Stimulated activated CD8-positive, alpha-beta memory T cell treated with anti-CD3 and anti-CD28 coated beads, Interleukin-4, amount 100 ng/mL, for 48 hours (primary cell): ENCODE measurements around the gene CCL8.
"Not testable (repeated sequence)": the region's sequence is repeated elsewhere in the genome, so short reads cannot be mapped to it uniquely, and the experiment has no call there.

Experiments
- DNase-seq: peaks from one replicate; pipeline ENCODE4 v3.0.0-alpha.2; 2020

The CCL8 gene

DNA sequence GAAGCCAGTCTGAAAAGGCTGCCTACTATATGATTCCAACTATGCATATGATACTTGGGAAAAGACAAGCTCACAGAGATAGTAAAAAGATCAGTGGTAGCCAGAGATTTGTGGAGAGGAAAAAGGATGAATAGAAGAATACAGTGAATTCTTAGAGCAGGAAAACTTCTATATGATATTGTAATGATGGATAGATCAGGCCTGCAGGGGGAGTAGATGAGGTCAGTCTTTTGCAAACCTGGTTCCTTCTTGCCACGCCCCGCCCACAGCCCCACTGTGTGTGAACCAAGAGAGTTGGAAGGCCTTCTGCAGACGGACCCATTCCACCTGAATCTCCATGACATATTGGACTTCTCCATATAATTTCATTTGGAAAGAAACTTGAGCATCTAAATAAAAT, 761 bp upstream of the CCL8 start:
- peak; percentile 36 for DNase-seq

DNA sequence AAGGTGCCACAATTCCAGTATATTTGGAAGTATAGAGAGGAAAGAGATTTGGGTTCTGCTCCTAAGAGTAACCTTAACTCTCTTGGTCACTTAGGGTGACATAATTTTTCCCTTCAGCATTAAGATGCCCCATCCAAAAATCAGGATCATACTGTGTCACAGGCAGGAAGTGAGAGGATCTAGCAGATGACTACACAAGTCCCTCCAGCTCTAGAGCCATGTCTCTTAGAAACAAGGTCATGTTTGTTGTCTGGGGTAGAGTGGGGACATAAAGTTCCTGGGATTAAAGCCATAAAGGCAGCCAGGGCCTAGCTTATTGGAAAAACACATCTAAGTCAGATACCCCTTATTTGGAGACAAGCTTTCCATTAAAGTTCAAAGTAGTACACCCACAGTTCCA, 2.7 kb downstream of the CCL8 start:
- no peak for DNase-seq

DNA sequence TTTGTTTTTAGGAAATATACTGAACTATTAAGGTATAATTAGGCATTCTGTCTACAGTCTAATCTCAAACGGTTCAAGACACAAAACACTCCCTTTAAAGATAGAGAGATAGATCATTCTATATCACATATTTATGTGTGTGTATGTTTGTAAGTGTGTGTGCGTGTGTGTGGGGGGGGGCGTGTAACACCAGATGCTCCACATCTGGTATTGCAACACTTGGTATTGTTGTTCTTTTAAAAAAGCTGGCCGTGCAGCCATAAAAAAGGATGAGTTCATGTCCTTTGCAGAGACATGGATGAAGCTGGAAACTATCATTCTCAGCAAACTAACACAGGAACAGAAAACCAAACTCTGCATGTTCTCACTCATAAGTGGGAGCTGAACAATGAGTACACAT, 8.3 kb downstream of the CCL8 start:
- DNase-seq, result not testable (repeated sequence)

DNA sequence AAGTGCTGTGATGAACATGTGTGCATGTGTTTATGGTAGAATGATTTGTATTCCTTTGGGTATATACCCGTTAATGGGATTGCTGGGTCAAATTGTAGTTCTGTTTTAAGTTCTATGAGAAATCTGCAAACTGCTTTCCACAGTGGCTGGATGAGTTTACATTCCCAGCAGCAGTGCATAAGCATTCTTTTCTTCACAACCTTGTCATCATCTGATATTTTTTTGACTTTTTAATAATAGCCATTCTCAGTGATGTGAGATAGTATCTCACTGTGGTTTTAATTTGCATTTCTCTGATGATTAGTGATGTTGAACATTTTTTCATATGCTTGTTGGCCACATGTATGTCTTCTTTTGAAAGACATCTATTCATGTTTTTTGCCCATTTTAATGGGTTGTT, 18.5 kb downstream of the CCL8 start:
- DNase-seq, result no peak

DNA sequence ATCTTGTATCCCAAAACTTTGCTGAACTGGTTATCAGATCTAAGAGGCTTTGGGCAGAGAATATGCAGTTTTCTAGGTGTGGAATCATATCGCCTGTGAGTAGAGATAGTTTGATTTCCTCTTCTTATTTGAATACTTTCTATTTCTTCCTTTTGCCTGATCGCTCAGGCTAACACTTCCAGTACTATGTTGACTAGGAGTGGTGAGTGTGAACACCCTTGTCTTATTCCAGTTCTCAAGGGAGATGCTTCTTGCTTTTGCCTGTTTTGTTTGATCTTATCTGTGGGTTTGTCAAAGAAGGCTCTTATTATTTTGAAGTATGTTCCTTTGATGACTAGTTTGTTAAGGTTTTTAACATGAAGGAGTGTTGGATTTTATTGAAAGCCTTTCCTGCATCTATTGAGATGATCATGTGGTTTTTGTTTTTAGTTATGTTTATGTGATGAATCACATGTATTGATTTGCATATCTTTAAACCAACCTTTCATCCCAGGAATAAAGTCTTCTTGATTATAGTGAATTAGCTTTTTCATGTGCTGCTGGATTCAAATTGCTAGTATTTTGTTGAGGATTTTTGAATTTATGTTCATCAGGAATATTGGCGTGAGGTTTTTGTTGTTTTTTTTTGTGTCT, 20.0 kb downstream of the CCL8 start:
- DNase-seq, result no peak

DNA sequence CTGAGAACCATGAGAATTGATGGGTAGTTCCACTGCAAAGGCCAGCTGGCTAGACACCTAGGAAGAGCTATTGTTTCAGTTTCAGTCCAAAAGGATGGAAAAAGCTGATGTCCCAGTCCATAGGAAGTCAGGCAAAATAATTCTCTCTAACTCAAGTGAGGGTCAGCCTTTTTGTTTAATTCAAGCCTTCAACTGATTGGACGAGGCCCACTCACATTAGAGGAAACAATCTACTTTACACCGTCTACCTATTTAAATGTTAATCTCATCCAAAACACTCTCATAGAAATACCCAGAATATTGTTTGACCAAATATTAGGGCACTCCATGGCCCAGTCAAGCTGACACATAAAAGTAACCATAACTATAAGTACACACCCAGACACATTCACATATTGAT, 22.7 kb downstream of the CCL8 start:
- DNase-seq, result no peak

DNA sequence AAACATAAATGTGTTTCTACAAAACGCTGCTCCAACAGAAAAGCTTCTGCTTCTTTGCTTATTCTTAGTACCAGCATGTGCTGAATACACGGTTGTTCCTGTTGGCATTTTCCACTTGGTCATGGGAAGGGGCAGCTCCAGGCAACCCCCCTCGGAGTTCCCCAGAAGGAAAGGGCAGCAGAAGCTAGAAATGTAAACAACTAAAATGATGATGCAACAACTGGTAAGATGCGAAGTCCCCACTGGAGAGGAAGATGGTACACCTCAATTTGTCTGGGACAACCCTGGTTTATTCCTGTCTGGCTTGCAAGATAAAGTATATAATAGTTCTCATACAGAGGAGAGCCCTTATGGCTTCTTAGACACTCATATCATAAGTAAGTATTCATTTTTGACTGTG, 27.8 kb downstream of the CCL8 start:
- DNase-seq, result no peak

DNA sequence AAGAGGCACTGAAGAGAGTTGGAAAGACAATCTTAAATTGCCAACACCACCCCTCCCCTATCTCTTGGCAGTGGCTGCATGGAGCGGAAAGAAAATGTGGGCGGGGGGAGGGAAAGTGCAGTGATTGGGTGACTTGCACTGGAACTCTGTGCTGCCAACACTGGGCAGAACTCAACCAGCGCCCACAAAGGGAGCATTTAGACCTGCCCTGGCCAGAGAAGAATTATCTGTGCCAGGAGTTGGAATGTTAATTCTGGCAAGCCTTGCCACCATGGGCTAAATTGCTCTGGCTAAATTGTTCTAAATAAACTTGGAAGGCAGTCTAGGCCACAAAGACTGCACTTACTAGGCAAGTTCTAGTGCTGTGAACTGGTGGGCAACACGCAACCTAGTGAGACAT, 30.5 kb downstream of the CCL8 start:
- no peak for DNase-seq

DNA sequence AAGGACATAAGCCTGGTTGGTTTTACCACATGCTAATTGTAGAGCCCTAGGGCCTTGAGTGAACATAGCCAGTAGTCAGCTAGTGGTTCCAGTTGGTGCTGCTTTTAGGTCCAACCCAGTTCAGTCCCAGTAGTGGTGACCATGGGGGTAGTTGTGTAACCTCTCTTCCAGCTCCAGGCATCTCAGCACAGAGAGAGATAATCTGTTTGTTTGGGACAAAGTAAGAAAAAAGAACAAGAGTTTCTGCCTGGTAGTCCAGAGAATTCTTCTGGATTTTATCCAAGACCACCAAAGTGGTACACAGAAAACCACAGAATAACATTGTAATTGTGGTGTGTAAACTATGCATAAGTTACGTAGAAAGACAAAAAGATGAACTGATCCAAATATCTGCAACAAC, 31.9 kb downstream of the CCL8 start:
- no peak for DNase-seq

DNA sequence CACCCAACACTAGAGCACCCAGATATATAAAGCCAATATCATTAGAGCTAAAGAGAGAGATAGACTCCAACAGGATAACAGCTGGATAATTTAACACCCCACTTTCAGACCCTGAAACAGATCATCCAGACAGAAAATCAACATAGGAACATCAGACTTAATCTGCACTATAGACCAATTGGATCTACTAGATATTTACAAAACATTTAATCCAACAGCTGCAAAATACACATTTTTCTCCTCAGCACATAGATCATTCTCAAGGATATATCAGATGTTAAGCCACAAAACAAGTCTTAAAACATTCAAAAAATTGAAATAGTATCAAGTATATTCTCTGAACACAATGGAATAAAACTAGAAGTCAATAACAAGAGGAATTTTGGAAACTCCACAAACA, 33.0 kb downstream of the CCL8 start:
- DNase-seq, result no peak

DNA sequence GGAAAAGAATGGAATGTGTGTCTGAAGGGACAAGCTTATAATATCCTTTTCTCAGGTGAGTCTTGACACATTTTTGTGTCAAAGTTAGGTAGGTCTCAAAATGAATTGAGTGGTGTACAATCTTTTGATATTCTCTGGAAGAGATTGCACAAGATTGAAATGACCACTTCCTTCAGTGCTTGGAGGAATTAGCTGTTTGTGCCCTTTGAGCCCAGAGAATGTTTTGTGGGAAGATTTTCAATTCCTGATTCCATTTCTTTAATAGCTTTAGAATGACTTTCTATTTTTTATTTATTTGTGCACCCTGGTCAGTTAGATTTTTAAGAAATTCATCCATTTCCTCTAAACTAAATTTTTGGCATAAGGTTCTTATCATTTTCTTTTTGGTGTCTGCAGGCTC, 35.4 kb downstream of the CCL8 start:
- DNase-seq, result no peak

DNA sequence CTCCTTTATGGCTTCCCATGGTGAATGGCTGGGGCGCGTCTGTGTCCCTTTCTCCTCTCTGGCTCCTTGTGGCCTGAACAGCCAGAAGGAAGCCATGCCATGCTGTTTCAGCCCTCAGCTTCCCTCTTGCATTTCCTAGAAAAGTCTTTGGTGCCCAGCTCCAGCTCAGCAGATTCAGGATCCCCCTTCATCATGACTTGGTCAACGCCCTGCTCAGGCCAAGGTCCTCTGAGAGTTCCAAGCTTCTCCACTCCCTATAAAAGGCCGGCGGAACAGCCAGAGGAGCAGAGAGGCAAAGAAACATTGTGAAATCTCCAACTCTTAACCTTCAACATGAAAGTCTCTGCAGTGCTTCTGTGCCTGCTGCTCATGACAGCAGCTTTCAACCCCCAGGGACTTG, 37.0 kb downstream of the CCL8 start, which contains the start of gene CCL13:
Gene CCL13, plus strand, starts transcription at position 287 of the 400 bp plus-strand sequence. Its CDS starts 47 bp downstream, at position 334.
- no peak for DNase-seq

DNA sequence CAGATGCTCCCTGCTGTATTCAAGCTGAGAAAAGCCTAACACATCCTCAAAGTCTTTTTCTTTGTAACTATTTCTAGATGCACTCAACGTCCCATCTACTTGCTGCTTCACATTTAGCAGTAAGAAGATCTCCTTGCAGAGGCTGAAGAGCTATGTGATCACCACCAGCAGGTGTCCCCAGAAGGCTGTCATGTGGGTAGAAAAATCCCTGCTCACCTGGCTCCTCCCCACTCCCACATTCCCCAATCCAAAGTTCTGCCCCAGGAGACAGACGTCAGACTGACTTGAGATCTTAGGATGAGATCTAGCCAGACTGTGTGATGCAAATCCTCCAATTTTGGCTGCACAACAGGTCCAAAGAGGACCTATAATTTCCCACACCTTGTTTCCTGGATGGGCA, 38.2 kb downstream of the CCL8 start:
- DNase-seq, result no peak

DNA sequence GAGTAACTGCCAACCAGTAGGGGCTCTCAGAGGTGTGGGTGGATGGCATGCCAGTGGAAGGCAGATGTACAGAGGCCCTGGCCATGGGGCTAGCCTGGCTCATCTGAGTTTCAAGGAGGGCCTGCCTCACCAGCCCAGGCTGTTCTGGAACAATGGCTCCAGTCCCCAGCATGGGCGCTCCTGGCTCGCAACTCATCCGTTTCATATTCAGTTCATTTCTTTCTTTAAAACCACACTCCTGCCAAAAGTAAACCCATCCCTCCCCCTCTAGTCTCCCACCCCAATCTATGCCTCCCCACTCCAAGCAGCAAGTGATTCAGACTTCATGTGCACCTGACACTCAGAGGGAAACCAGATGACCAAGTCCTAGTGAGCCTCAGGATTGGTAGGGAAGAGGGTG, 39.4 kb downstream of the CCL8 start:
- DNase-seq, result no peak

DNA sequence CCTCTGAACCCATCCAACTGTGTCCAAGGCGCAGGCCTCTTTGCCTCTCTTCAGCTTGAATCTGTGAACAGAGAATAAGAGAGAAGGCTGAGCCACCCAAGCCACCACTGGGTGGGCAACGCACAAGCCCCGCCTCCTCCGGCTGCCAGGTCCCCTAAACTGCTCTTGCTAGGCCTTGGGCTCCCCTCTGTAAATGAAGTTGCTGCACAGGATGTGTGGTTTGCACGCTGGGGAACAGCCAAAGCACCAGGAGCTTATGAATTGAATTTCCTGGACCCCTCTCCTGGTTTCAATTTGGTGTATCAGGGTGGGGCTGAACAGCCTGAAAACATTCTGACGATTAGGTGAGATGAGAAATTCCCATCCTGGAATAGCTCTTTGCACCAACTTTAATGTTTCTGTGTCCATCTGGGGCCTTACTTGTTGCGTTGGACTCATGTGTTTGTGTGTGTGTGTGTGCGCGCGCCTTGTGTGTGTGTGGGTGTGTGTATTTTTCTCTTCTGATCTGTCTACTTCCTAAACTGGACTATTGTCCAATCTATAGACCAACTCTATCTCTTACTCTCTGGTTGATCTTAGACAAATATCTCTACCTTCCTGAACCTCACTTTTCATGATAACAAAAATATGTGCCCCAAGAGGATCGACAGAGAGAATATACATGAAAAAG, 41.5 kb downstream of the CCL8 start:
- DNase-seq, result no peak

DNA sequence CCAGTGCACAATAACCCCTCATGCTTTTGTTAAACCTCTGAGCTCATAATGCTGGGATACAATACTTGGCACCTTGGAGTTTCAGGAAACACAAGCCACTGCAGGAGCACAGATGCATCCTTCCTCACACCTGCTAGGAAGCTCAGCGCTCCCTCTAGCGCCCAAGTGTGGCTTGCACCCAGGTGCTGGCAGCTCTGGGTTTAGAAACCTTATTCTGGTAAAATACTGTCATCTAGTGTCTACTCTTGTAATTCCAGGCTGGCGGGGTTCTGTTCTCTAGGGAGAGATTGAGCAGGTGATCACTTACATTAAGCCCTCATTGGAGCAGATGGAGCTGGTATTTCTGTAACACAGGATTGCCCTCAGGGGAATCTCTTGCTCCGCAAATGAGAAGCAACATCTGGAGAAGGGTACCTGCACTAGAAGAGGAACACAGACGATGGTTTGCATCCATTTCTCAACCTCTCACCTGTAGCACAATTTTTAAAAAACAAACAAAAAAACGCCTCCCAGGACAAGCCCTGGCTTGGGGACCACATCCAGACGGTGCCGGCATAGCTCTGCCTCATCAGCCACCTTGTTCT, 42.3 kb downstream of the CCL8 start:
- peak; percentile 88 for DNase-seq

DNA sequence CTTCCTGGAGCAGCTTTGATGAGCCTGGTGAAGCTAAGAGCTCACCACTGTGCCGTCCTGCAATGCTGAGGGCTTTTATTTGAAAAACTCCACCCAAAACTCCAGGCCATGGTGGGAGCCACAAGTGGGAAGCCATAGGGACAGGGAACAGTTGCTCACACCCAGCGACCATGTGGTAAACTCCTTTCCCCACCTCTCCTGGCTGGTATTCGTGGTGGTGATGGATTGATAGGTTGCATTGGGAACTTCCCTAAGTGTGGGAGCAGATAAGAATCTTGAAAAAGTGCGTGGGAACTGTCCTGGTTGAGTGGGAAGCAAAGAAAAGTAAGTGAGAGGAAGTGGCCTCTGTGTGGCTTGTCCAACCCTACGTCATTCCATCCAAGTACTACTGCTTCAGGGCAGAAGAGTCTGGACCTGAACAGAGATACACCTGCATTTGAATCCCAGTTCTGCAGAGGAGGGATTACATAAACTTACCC, 44.0 kb downstream of the CCL8 start, which contains the start of gene CCL1:
Gene CCL1, minus strand, starts transcription at position 51 of the 479 bp plus-strand sequence. CDS start 72 bp downstream, outside the sequence.
- no peak for DNase-seq

DNA sequence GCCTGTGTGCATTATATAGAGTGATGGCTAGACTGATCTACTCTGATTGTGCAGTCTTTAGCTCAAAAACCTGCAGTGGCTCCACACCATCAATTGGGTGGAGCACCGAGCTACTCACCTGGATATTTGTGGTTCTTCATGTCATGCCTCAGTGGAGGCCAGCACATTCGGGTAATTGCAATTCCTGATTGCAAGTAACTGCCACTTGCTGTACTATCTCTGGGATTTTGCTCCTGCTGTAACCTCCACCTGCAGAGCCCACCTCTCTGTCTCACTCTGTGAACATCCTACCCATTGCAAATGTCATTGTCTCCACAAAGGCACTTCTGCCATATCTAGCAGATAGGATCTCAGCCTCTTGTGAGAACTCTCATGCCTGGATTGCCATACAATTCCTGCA, 45.5 kb downstream of the CCL8 start:
- DNase-seq, result no peak

DNA sequence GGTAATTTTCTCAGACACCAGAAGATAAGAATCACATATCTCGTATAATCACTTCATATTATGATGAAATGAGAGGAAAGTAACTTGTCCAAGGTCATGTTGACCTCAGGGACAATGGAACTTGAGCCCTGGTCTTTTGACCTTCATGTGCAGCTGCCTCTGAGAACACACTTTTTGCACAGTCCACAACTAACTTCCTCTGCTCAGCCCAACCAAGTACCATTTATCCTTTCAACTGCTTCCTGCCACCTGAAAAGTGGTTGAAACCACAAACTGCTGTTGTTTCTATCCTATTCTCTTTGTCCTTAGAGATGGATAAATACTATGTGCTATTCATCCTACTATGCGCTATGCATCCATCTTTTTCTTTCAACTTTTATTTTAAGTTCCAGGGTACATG, 46.1 kb downstream of the CCL8 start:
- no peak for DNase-seq

DNA sequence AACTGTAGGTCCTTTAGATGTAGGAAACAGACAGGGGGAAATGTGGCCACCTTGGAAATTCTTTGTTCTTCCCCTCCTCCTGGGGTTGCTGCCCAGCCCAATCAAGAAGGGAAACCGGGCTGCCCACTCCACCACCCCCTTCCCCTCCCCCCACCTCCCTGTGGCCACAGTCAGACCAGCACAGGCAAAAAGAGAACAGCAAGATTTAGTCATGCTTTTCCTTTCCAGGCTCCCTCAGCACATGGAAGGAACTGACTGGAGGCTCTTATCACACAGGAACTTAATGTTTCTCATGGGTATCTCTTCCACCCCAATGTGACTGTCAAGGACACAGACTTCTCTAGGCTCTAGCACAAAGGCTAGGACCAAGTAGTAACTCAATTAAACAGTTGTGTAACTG, 46.8 kb downstream of the CCL8 start:
- no peak for DNase-seq

DNA sequence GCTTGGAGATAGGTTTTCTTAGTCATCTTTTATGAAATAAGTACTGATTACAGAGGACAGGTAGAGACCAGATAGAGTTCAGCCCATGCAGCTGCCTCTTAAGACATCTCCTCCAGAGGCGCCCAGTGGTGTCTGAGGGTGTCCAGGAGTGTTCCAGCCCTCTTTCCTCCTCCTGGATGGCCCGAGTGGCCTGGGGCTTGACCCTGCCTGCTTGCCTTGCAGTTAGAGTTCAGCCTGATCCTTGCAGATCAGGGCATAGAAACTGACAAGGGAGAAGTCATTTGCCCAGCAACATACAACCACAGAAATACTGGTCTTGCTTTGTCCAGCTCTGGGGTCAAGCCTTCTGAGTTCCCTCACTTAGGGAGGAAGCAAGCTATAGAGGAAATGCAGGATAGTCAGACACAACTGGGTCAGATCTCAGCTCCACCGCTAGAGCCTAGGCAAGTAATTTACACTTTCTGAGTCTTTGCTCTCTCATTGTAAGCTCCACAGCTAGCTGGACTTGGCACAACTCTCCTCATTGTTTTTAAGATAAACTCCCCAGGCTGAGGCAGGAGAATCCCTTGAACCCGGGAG, 47.4 kb downstream of the CCL8 start:
- no peak for DNase-seq

DNA sequence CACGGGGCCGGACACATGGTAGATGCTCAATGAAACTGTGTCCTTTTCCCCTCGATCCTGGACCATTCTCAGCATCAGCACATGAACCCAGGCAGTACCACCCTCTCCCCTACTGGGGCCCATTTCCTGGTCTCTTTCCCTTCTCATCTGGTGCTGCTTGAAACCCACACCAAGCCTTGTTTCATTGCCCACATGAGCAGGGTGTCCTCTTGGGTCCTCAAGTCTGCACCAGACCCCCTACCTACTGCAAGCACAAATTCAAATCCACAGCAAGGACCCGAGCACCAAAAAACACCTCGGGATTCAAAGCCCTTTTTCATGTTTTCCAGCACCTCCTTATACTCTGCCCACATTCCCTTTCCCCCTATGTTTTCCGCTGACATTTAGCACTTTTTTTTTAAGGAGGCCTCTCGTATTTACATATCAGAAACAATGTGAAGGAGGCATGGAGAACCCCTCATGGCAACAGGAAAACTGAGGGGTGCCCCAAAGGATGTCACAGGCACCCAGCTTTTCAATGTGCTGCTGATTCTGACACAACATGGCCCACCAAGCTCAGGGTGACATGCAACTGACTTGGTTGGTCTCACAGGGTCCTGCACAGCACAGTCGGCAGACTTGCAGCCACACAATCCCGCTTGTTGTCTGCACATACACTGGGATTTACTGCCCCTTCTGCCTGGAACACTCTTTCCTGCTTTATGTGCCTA, 48.4 kb downstream of the CCL8 start:
- DNase-seq, result no peak
